Glomerular endothelial cell (primary cell): ENCODE measurements around the gene RADIL. TPM values are rescaled to one million over a fixed set of nuclear protein-coding genes. Genes with fewer than 3 reads are reported as not detected.

Experiments
- DNase-seq: peaks from one replicate; pipeline ENCODE4 v3.0.0-alpha.2; 2011; ENCODE audit warnings: low read depth, low spot score; ENCODE audit errors: extremely low read depth
- total RNA-seq: library from RNA; depleted of rRNA; stranded (reverse); fragments of >200 nt; gene quantifications from 2 replicates; pipeline ENCODE4 v1.2.3, GENCODE V29; 2015

Gene RADIL
- total RNA-seq, 1 donor from 2014 or later = 3.4 TPM

- no peak for DNase-seq
Measured at GRCh38 chr7:4779118-4779517, 104.4 kb downstream of the RADIL start.

GRCh38 chr7:4775848-4776623 is 107.5 kb downstream of the RADIL start:
- DNase-seq = no peak

- peak; percentile 56 for DNase-seq
Measured at GRCh38 chr7:4775250-4775847, 108.2 kb downstream of the RADIL start, which contains the start of gene AP5Z1. AP5Z1 (plus strand) TSS chr7:4775623; CDS start chr7:4775716, 93 bp downstream.

- no peak for DNase-seq
Measured at GRCh38 chr7:4774658-4775249, 108.8 kb downstream of the RADIL start.

GRCh38 chr7:4774007-4774406 is 109.5 kb downstream of the RADIL start:
- DNase-seq = no peak

- DNase-seq = no peak
Measured at GRCh38 chr7:4772306-4772705, 111.2 kb downstream of the RADIL start.

- DNase-seq = no peak
Measured at GRCh38 chr7:4771737-4772136, 111.8 kb downstream of the RADIL start.

GRCh38 chr7:4770886-4771285 is 112.6 kb downstream of the RADIL start:
- DNase-seq = no peak

GRCh38 chr7:4769761-4770160 is 113.8 kb downstream of the RADIL start:
- DNase-seq = no peak

- DNase-seq = no peak
Measured at GRCh38 chr7:4768597-4769569, 114.6 kb downstream of the RADIL start.

GRCh38 chr7:4766666-4767519 is 116.6 kb downstream of the RADIL start:
- no peak for DNase-seq

- DNase-seq = no peak
Measured at GRCh38 chr7:4765776-4766490, 117.6 kb downstream of the RADIL start.

GRCh38 chr7:4764402-4765007 is 119.0 kb downstream of the RADIL start:
- DNase-seq = no peak

GRCh38 chr7:4763794-4764185 is 119.7 kb downstream of the RADIL start:
- DNase-seq = no peak

- no peak for DNase-seq
Measured at GRCh38 chr7:4763091-4763793, 120.3 kb downstream of the RADIL start.

- DNase-seq = no peak
Measured at GRCh38 chr7:4762121-4763055, 121.1 kb downstream of the RADIL start.

GRCh38 chr7:4760952-4761351 is 122.6 kb downstream of the RADIL start:
- DNase-seq = no peak
